ENCODE measurements around the gene DMBT1.

The DMBT1 gene

GRCh38 chr10:122524811-122525210, 35.7 kb upstream of the DMBT1 start:
- FAIRE-seq = no peak
- TF ChIP-seq PAX5 (IDR thresholded peaks at IDR 0.05; ENCODE audit: insufficient read depth, low read length, severe bottlenecking) = no peak
- TF ChIP-seq POU2F2 (IDR thresholded peaks at IDR 0.05; ENCODE audit: low read depth, low read length) = no peak
- no peak for TF ChIP-seq POLR2AphosphoS5 (IDR thresholded peaks at IDR 0.05; ENCODE audit: low read depth, low read length)
- TF ChIP-seq SPI1 (IDR thresholded peaks at IDR 0.05; ENCODE audit: low read depth, low read length) = no peak
- TF ChIP-seq POLR2A (IDR thresholded peaks at IDR 0.05; ENCODE audit: low read depth, low read length) = no peak
- TF ChIP-seq TAF1 (IDR thresholded peaks at IDR 0.05; ENCODE audit: low read depth, low read length) = no peak
- DNase-seq (ENCODE audit: insufficient read length, low spot score) = no peak

- no peak for DNase-seq (ENCODE audit: insufficient read length, low spot score)
Measured at GRCh38 chr10:122525788-122526187, 34.8 kb upstream of the DMBT1 start.

GRCh38 chr10:122526892-122527291, 33.7 kb upstream of the DMBT1 start:
- DNase-seq (ENCODE audit: insufficient read length, low spot score) = no peak
- TF ChIP-seq PAX5 (IDR thresholded peaks at IDR 0.05; ENCODE audit: insufficient read depth, low read length, severe bottlenecking) = no peak
- TF ChIP-seq POLR2A (IDR thresholded peaks at IDR 0.05; ENCODE audit: low read depth, low read length) = no peak
- no peak for TF ChIP-seq POLR2AphosphoS5 (IDR thresholded peaks at IDR 0.05; ENCODE audit: low read depth, low read length)
- no peak for TF ChIP-seq SPI1 (IDR thresholded peaks at IDR 0.05; ENCODE audit: low read depth, low read length)
- TF ChIP-seq POU2F2 (IDR thresholded peaks at IDR 0.05; ENCODE audit: low read depth, low read length) = no peak
- TF ChIP-seq TAF1 (IDR thresholded peaks at IDR 0.05; ENCODE audit: low read depth, low read length) = no peak
- FAIRE-seq = no peak

More at GRCh38 chr10:122525788-122526187, 34.8 kb upstream of the DMBT1 start:
- TF ChIP-seq POLR2AphosphoS5 (IDR thresholded peaks at IDR 0.05; ENCODE audit: low read depth, low read length) = no peak
- no peak for TF ChIP-seq SPI1 (IDR thresholded peaks at IDR 0.05; ENCODE audit: low read depth, low read length)
- no peak for TF ChIP-seq POLR2A (IDR thresholded peaks at IDR 0.05; ENCODE audit: low read depth, low read length)
- TF ChIP-seq TAF1 (IDR thresholded peaks at IDR 0.05; ENCODE audit: low read depth, low read length) = no peak
- TF ChIP-seq POU2F2 (IDR thresholded peaks at IDR 0.05; ENCODE audit: low read depth, low read length) = no peak
- no peak for TF ChIP-seq PAX5 (IDR thresholded peaks at IDR 0.05; ENCODE audit: insufficient read depth, low read length, severe bottlenecking)
- FAIRE-seq = no peak

GRCh38 chr10:122530177-122530576, 30.4 kb upstream of the DMBT1 start:
- FAIRE-seq (no peak), DNase-seq (ENCODE audit: insufficient read length, low spot score) (no peak)
- TF ChIP-seq POU2F2 (IDR thresholded peaks at IDR 0.05; ENCODE audit: low read depth, low read length) (no peak), PAX5 (IDR thresholded peaks at IDR 0.05; ENCODE audit: insufficient read depth, low read length, severe bottlenecking) (no peak)

GRCh38 chr10:122531261-122531660, 29.3 kb upstream of the DMBT1 start:
- TF ChIP-seq POLR2A (IDR thresholded peaks at IDR 0.05; ENCODE audit: low read depth, low read length) = no peak
- TF ChIP-seq POLR2AphosphoS5 (IDR thresholded peaks at IDR 0.05; ENCODE audit: low read depth, low read length) = no peak
- TF ChIP-seq POU2F2 (IDR thresholded peaks at IDR 0.05; ENCODE audit: low read depth, low read length) = no peak
- no peak for TF ChIP-seq PAX5 (IDR thresholded peaks at IDR 0.05; ENCODE audit: insufficient read depth, low read length, severe bottlenecking)
- no peak for TF ChIP-seq TAF1 (IDR thresholded peaks at IDR 0.05; ENCODE audit: low read depth, low read length)
- TF ChIP-seq SPI1 (IDR thresholded peaks at IDR 0.05; ENCODE audit: low read depth, low read length) = no peak
- DNase-seq (ENCODE audit: insufficient read length, low spot score) (no peak), FAIRE-seq (no peak)

- FAIRE-seq (no peak), DNase-seq (ENCODE audit: insufficient read length, low spot score) (no peak)
- TF ChIP-seq PAX5 (IDR thresholded peaks at IDR 0.05; ENCODE audit: insufficient read depth, low read length, severe bottlenecking) = no peak
- no peak for TF ChIP-seq SPI1 (IDR thresholded peaks at IDR 0.05; ENCODE audit: low read depth, low read length)
- TF ChIP-seq POLR2AphosphoS5 (IDR thresholded peaks at IDR 0.05; ENCODE audit: low read depth, low read length) = no peak
- TF ChIP-seq TAF1 (IDR thresholded peaks at IDR 0.05; ENCODE audit: low read depth, low read length) = no peak
- no peak for TF ChIP-seq POLR2A (IDR thresholded peaks at IDR 0.05; ENCODE audit: low read depth, low read length)
- TF ChIP-seq POU2F2 (IDR thresholded peaks at IDR 0.05; ENCODE audit: low read depth, low read length) = no peak
Measured at GRCh38 chr10:122531939-122532338, 28.6 kb upstream of the DMBT1 start.

GRCh38 chr10:122532601-122533296, 27.8 kb upstream of the DMBT1 start:
- FAIRE-seq (no peak), DNase-seq (ENCODE audit: insufficient read length, low spot score) (no peak)
- TF ChIP-seq PAX5 (IDR thresholded peaks at IDR 0.05; ENCODE audit: insufficient read depth, low read length, severe bottlenecking) = no peak

GRCh38 chr10:122537545-122537944, 23.0 kb upstream of the DMBT1 start:
- FAIRE-seq (no peak), DNase-seq (ENCODE audit: insufficient read length, low spot score) (no peak)
- no peak for TF ChIP-seq SPI1 (IDR thresholded peaks at IDR 0.05; ENCODE audit: low read depth, low read length)
- TF ChIP-seq TAF1 (IDR thresholded peaks at IDR 0.05; ENCODE audit: low read depth, low read length) = no peak
- TF ChIP-seq PAX5 (IDR thresholded peaks at IDR 0.05; ENCODE audit: insufficient read depth, low read length, severe bottlenecking) = no peak
- TF ChIP-seq POU2F2 (IDR thresholded peaks at IDR 0.05; ENCODE audit: low read depth, low read length) = no peak
- TF ChIP-seq POLR2A (IDR thresholded peaks at IDR 0.05; ENCODE audit: low read depth, low read length) = no peak
- no peak for TF ChIP-seq POLR2AphosphoS5 (IDR thresholded peaks at IDR 0.05; ENCODE audit: low read depth, low read length)

GRCh38 chr10:122541541-122542002, 19.0 kb upstream of the DMBT1 start:
- DNase-seq (ENCODE audit: insufficient read length, low spot score) (no peak), FAIRE-seq (no peak)
- no peak for TF ChIP-seq TAF1 (IDR thresholded peaks at IDR 0.05; ENCODE audit: low read depth, low read length)
- no peak for TF ChIP-seq POLR2A (IDR thresholded peaks at IDR 0.05; ENCODE audit: low read depth, low read length)
- TF ChIP-seq POLR2AphosphoS5 (IDR thresholded peaks at IDR 0.05; ENCODE audit: low read depth, low read length) = no peak
- TF ChIP-seq PAX5 (IDR thresholded peaks at IDR 0.05; ENCODE audit: insufficient read depth, low read length, severe bottlenecking) = no peak
- no peak for TF ChIP-seq POU2F2 (IDR thresholded peaks at IDR 0.05; ENCODE audit: low read depth, low read length)
- no peak for TF ChIP-seq SPI1 (IDR thresholded peaks at IDR 0.05; ENCODE audit: low read depth, low read length)
